HepG2 (cell line): Measurements from ENCODE around the gene MYL6. TPM values are rescaled to one million over a fixed set of nuclear protein-coding genes. Genes with fewer than 3 reads are reported as not detected.

Experiments
- AKNA ChIP-seq: sonication (generic); formaldehyde crosslinking; IDR thresholded peaks from 2 replicates; pipeline ENCODE4 v1.4.0; 2020; ENCODE audit warnings: missing genetic modification reagents, borderline replicate concordance
- ATM ChIP-seq: fragments of 450-650 bp; IDR thresholded peaks from 2 replicates; pipeline ENCODE4 v1.7.1; 2017; ENCODE audit warnings: mild to moderate bottlenecking, borderline replicate concordance
- ATRX ChIP-seq: sonication (generic); formaldehyde crosslinking; IDR thresholded peaks from 2 replicates; pipeline ENCODE4 v1.4.0; 2020; ENCODE audit warnings: missing genetic modification reagents, borderline replicate concordance
- CSRNP2 ChIP-seq: sonication (generic); formaldehyde crosslinking; conservative IDR thresholded peaks from 2 replicates; pipeline ENCODE4 v1.8.0; 2022; ENCODE audit warnings: low read depth, missing genetic modification reagents
- GATAD1 ChIP-seq: IDR thresholded peaks from 2 replicates; pipeline ENCODE4 v1.6.1; 2016; ENCODE audit warnings: missing genetic modification reagents, missing compliant biosample characterization
- HBP1 ChIP-seq: IDR thresholded peaks from 2 replicates; pipeline ENCODE4 v1.6.1; 2016; ENCODE audit warnings: low read depth, control low read depth
- HDAC2 ChIP-seq: sonication (generic); formaldehyde crosslinking; IDR thresholded peaks from 2 replicates; pipeline ENCODE4 v1.4.0; 2020; ENCODE audit warnings: missing genetic modification reagents
- NONO ChIP-seq, 2 experiments: fragments of 450-650 bp in 1 of 2; sonication (generic) in 1 of 2; formaldehyde crosslinking in 1 of 2; IDR thresholded peaks in 1 of 2; conservative IDR thresholded peaks in 1 of 2; 2 replicates each; pipeline versions ENCODE4 v1.6.1 to v1.8.0; 2017 to 2022; ENCODE audit warnings: mild to moderate bottlenecking in 1 of 2, missing genetic modification reagents in 1 of 2, moderate library complexity in 1 of 2
- TARDBP ChIP-seq: sonication (generic); formaldehyde crosslinking; IDR thresholded peaks from 2 replicates; pipeline ENCODE4 v1.8.0; 2022; ENCODE audit warnings: mild to moderate bottlenecking, missing genetic modification reagents
- ZBTB39 ChIP-seq: sonication (generic); formaldehyde crosslinking; IDR thresholded peaks from 2 replicates; pipeline ENCODE4 v1.5.0; 2020; ENCODE audit warnings: missing genetic modification reagents
- ZNF503 ChIP-seq: sonication (generic); formaldehyde crosslinking; IDR thresholded peaks from 2 replicates; pipeline ENCODE4 v1.4.0; 2020; ENCODE audit warnings: missing genetic modification reagents
- ZNF513 ChIP-seq: sonication (generic); formaldehyde crosslinking; conservative IDR thresholded peaks from 2 replicates; pipeline ENCODE4 v1.5.0; 2020; ENCODE audit warnings: missing genetic modification reagents
- ZNF557 ChIP-seq: sonication (generic); formaldehyde crosslinking; IDR thresholded peaks from 2 replicates; pipeline ENCODE4 v1.4.0; 2020; ENCODE audit warnings: missing genetic modification reagents
- polyA plus RNA-seq, 8 experiments: library from polyadenylated mRNA; depleted of rRNA in 3 of 8; stranded (reverse) in 7 of 8; unstranded in 1 of 8; fragments of >200 nt; fragmentation: Illumina TruSeq in 4 of 8; extraction: Trizol in 4 of 8; gene quantifications; 2 replicates each; pipeline versions ENCODE4 v1.2.1 to v1.2.3, GENCODE V29; 2011 to 2016; ENCODE audit warnings: low read depth in 4 of 8, missing spikeins in 1 of 8, mixed read lengths in 1 of 8; ENCODE audit not compliant: insufficient read depth in 1 of 8
- total RNA-seq, 5 experiments: library from RNA; depleted of rRNA; stranded (reverse); fragments of >200 nt; fragmentation: Illumina TruSeq; extraction: Trizol; gene quantifications; 2 replicates each; pipeline ENCODE4 v1.2.3, GENCODE V29; 2016; ENCODE audit warnings: low read depth in 1 of 5

The MYL6 gene
- total and polyA plus RNA-seq, 2 of the 13 experiments (the other 11 are each of a cell fraction or from before 2014, with no cell fraction given) = 1,127 to 1,192 TPM

GRCh38 chr12:56117778-56118687, 40.1 kb upstream of the MYL6 start, which contains the start of gene ZC3H10 (continued):
- TF ChIP-seq HBP1 (peak; percentile 85), ZNF557 (CRISPR knock-in tag) (no peak), TARDBP (CRISPR knock-in tag) (peak; percentile 95), ATM (no peak), GATAD1 (CRISPR knock-in tag) (peak; percentile 96), ATRX (CRISPR knock-in tag) (no peak), ZNF513 (no peak), ZNF503 (peak; percentile 77), NONO (IDR thresholded peaks at IDR 0.05) (no peak), NONO (CRISPR knock-in tag; conservative IDR thresholded peaks at IDR 0.05) (peak; percentile 95), CSRNP2 (CRISPR knock-in tag) (no peak), ZBTB39 (CRISPR knock-in tag) (no peak), AKNA (CRISPR knock-in tag) (no peak), HDAC2 (peak; percentile 90; the same call in 1 of the 2 replicates)
